Measurements from ENCODE around the gene TCP10L.
A peak's percentile ranks its signal among the peaks of the same experiment; 100 is the strongest.
"Not testable (repeated sequence)": the region's sequence is repeated elsewhere in the genome, so short reads cannot be mapped to it uniquely, and the experiment has no call there.

TCP10L gene

DNA sequence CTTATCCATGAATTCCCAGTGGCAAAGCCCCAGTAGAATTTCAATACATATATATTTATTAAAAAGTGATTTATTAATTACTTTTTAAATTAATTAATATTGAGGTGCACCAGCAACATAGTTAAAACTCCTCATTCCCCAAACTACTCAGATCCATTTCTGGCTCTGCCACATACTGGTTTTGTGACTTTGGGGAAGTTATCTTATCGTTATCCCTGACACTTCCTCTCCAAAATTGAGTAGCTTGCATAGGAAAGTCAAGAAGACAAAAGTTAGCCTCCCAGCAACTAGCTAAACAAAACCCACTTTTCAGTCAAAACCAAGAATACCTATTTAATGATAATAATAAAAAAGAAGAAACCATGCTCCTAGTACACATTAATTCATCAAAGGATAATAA lies 35.9 kb downstream of the TCP10L start:
- no peak for DNase-seq

DNA sequence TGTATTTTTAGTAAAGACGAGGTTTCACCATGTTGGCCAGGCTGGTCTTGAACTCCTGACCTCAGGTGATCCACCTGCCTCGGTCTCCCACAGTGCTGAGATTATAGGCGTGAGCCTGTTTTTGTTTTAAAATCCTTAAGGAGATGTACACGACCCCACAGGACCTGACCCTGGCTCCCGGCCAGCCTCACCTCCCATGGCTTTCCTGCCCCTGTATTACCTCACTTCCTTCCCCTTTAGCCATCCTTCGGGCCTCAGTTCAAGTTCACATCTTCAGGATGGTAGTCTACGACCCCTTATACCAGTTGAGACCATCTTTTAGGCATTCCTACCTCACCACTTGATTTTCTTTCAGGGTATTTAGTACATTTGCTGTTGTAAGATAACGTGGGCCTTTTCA lies 36.3 kb downstream of the TCP10L start:
- DNase-seq: no peak

DNA sequence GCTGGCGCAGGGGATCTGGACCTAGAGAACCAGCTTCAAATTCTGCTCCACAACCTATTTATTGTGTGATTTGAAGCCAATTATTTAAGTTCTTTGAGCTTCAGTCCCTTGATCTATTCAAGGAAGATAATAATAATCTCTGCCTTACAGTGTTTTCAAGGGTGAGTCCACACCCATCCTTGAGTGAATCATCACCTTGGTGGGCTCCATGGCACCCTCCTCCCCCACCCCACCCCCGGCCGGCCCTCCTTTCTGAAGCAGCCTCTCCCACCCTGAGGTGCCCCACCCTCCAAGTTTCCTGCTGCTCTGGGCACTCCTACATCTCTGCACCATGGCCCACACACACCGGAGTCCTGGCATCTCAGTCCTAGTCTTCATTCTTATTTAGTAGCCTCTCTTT lies 38.3 kb downstream of the TCP10L start:
- no peak for DNase-seq

DNA sequence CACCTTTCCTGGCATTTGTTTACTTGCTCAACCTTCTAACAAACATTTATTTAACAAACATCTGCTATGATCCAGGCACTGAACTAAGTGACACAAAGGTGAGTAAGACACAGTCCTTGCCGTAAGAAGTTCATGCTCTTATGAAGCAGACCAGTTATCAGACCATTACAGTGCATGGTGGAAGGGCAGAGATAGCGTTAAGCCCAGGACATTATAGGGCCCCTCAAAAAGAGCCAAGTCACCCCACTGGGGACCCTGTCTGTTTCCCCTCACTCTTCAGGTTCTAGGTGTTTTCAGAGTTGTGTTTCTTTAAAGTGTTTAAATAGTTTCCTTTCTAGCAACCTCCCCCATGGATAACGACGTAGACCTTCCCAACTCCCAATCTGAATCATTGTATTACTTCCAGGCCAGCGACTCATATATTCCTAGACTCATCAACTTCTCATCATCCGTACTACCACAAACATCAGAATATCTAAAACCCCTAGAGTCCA lies 39.3 kb downstream of the TCP10L start:
- no peak for DNase-seq

DNA sequence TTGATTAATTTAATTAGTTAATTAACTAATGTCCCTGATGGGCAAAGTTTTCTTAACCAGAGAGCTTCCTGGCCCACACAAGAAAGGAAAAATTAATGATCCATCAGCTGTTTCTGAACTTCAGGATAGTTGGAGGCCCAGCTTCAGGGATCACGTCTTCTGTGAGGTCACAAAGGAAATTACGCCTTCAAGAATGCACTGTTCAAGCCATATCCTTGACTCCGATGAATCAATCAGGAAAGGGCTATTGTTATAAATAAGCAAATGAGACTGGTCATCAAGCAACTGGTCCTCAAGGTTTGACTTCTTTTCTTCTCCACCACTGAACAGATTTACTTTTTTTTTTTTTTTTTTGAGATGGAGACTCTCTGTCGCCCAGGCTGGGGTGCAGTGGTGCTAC lies 40.6 kb downstream of the TCP10L start:
- DNase-seq: no peak

DNA sequence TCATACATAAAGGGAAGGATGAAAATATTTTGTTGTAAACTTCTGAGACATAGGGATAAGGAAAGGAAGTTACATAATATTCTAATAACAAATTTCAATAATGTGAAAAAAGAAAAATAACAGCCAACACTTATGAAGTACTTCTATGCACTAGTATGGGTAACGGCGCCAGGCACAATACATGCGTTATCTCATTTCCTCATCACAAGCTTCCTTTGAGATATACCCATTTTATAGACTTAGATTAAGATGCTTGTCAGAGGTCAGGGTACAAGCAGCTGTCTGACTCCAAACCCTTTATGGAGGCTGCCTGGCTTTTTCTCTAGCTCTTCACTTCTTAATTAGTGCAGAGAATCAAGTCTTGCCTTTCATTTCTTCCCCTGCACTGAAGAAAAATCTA lies 41.3 kb downstream of the TCP10L start:
- no peak for DNase-seq

DNA sequence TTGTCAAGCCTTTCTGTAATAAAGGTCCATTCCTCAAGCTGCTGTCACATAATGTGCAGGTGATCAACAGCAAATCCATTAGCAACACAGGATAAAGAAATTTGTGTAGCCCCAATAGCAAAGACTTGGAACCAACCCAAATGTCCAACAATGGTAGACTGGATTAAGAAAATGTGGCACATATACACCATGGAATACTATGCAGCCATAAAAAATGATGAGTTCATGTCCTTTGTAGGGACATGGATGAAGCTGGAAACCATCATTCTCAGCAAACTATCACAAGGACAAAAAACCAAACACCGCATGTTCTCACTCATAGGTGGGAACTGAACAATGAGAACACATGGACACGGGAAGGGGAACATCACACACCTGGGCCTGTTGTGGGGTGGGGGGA lies 42.3 kb downstream of the TCP10L start:
- DNase-seq: not testable (repeated sequence)

DNA sequence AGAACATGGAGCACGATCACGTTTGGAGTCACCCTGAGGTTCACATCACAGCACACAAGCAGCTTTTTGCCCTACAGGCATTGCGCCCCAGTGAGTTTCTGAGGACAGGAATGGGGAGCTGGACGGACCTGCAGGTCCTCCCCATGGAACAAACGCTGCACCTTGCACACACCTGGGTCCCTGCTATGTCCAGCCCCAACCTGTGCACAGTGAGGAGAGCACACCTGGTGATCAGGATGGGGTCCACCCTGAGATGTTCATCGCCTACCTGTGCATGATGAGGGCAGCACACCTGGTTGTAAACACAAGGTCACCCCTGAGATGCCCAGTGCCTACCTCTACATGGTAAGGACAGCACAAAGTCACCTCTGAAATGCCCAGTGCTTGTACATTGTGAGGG lies 45.9 kb downstream of the TCP10L start:
- no peak for DNase-seq

DNA sequence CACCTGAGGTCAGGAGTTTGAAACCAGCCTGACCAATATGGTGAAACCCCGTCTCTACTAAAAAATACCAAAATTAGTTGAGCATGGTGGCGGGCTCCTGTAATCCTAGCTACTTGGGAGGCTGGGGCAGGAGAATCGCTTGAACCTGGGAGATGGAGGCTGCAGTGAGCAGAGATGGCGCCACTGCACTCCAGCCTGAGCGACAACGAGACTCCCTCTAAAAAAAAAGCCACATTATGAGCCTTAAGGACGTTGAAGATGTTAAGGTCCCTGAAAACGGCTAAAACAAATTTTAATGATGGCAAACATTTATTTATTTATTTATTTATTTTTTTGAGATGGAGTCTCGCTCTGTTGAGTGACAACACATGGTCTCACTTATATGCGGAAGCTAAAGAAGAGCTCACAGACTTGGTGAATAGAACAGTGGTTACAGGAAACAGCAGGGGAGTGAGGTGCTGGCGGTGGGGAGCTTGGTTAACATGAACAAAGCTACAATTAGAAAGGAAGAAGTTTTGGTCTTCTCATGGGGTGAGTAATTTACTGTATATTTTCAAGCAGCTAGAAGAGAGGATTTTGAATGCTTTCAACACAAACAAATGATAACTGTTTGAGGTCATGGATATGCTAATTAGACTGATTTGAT lies 47.1 kb downstream of the TCP10L start:
- DNase-seq: no peak

DNA sequence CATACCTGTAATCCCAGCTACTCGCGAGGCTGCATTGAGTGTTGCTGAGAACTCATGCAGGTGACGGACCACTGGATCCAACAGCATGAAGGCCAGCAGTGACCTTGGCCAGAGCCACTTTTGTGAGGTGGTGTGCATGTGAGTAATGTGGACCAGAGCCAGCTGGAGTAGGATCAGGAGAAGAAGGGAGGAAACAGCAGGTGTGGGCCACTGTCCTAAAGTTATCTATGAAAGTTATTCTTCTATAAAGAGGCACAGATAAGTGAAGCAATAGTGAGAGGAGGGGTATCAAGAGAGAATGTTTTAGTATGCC lies 47.8 kb downstream of the TCP10L start:
- no peak for DNase-seq

DNA sequence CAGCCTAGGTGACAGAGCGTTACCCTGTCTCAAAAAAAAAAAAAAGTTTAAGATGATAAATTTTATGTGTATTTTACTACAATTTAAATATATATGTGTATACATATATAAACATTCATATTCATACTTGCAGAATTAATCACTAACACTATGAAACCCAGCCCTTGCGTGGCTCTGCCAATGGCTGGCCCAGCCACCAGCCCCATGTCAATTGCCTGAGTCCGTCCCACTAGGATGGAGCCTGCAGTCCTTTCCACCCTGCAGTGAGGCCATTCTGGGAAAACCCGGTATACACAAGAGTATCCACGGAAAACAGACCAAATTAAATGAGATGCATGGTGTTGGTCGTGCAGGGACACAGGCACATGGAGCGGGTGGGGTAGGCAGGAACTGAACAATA lies 49.7 kb downstream of the TCP10L start:
- DNase-seq: no peak

DNA sequence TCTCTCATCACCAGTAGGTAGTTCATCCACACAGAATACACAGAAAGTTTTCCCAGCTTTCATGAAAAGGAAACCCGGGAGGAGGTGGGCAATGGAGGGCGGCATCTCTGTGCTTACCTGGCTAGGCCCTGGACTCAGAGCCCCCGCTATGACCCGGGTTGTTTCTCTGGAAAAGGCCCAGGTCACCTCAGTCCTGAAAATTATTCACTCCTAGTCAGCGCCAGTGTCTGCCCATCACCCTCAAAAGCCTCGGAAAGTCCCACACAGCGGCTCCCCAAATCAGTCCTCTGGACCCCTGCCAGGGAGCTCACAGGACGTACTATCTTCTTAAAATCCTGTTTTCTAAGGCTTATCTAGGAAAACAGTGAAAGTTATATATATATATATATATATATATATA lies 51.2 kb downstream of the TCP10L start:
- peak; percentile 28 for DNase-seq

DNA sequence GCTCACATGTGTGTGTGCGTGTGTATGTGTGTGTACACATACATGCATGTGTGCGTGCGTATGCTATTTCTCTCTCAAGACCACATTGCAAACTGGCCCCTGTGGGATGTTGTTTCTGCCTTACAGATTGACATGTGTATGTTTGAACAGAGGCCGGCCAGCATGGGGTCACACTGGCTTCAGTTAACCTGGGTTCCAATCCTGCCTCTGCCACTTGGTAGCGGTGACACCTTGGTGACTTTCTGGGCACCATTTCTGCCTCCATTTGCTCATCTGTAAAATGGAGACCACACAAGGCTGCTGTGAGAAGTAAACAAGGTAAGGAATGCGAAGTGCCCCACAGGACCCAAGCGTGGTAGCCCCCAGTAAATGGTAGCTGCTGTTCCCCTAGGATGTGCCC lies 51.7 kb downstream of the TCP10L start:
- DNase-seq: no peak

DNA sequence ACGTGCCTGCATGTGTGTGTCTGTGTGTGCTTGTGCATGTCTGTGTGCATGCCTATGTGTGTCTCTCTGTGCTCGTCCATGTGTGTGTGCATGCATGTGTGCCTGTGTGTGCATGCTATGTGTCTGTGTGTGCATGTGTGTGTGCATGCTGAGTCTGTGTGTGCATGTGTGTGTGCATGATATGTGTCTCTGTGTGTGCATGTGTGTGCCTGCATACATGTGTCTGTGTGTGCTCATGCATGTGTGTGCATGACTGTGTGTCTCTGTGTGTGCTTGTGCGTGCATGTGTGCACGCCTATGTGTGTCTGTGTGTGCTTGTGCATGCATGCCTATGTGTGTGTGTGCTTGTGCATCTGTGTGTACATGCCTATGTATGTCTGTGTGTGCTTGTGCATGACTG lies 52.3 kb downstream of the TCP10L start:
- peak; percentile 14 for DNase-seq

DNA sequence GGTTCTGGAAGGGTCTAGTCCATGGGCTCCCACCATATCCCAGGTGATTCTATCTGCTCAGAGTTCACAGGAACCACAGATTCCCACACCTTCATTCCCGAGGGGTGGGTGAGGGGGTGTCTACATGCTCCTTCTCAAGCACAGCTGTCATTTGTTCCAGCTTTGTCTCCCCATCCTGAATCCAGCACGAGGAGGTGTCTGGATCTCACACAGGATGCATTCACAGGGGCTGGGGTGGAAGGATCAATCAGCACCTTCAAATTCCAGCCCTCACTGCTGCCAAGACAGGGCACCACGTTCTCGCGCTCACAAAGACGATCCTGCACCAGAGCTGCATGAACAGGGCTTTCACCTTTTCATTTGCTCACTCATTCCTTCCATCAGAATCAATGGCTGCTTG lies 52.7 kb downstream of the TCP10L start:
- DNase-seq: peak; percentile 21

DNA sequence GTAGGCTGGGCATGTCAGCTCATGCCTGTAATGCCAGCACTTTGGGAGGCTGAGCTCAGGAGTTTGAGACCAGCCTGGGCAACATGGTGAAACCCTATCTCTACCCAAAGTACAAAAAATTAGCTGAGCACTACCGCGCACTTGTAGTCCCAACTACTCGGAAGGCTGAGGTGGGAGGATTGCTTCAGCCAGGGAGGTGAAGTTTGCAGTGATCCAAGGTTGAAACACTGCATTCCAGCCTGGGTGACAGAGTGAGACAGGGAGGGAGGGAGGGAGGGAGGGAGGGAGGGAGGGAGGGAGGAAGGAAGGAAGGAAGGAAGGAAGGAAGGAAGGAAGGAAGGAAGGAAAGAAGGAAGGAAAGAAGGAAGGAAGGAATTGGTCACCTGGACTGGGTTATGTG lies 53.8 kb downstream of the TCP10L start:
- peak; percentile 12 for DNase-seq

DNA sequence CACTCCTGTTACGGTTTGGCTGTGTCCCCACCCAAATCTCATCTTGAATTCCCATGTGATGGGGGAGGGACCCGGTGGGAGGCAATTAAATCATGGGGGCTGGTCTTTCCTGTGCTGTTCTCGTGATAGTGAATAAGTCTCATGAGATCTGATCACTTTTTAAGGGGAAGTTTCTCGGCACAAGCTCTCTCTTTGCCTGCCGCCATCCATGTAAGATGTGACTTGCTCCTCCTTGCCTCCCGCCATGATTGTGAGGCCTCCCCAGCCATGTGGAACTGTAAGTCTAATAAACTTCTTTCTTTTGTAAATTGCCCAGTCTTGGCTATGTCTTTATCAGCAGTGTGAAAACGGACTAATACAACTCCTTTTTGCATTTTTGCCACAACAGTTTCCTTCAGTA lies 54.5 kb downstream of the TCP10L start:
- peak; percentile 36 for DNase-seq

DNA sequence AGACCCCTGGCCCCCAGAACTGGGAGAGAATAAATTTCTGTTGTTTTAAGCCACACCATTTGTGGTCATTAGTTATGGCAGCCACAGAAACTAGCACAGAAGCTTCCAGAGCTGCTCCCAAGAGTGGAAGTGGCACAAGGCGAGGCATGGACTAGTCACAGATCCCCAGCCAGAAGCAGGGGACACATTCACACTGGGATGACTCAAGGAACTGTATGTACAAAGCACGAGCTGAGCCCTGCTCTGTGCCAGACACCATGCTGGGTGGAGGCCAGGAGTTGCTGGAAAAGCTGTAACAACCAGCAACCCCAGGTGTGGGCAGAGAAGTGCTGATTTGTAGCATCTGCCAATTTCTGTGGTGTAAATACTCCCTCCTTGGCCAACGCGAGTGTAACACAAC lies 55.6 kb downstream of the TCP10L start:
- DNase-seq: no peak

DNA sequence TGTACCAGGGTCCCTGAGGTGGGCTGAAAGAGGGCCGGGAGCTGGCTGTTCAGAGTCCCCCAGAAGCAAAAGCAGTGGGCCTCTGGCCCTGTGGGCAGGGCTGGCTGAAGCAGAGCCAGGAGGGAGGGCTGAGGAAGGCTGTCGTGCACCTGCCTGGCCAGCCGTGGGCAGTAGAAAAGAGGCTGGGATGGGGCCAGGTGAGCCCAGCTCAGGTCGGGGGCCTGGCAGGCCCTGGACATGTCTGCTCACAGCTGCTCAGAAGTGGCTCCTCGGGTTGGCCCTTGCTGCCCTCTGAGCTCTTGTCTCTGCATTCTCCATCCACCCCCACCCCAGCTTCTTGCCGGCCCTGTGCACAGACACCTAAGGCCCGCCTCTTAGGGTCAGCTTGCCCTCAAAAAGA lies 60.0 kb downstream of the TCP10L start:
- DNase-seq: no peak

DNA sequence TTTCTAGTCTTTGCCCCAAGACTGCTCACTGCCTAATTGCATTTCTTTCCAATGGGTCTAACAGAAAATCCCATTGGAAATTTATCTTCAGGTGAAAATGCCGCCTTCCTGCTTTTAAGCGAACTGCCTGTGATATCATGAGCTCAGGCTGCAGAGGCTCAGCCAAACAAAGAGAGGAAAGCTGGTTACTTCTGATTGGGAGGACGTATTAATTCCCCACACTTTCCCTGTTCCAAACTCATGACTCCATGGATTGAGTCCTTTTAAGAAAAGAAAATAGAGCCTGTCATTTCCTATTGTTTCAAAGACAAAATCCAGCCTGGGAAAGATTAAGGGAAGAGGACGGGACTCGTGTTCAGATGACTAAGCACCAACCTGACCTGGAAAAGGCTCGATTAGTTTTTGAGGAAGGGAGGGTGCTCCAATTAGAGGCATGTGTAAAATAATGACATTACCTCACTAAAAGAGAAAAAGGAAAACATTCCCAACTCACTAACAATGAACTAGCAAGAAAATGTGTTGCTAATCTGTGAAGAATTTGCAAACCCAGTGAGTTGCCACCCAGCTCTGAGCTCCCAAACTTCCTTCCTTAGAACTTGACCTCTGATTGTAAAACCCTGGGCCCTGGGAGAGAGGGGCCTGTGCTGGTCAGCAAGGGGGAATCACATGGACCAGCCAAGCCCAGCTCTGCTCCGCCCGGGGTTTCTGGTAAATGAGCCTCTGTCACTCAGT lies 61.2 kb downstream of the TCP10L start:
- no peak for DNase-seq
